ENCODE results near the gene NGEF.
A peak's percentile ranks its signal among the peaks of the same experiment; 100 is the strongest.

NGEF gene

DNA sequence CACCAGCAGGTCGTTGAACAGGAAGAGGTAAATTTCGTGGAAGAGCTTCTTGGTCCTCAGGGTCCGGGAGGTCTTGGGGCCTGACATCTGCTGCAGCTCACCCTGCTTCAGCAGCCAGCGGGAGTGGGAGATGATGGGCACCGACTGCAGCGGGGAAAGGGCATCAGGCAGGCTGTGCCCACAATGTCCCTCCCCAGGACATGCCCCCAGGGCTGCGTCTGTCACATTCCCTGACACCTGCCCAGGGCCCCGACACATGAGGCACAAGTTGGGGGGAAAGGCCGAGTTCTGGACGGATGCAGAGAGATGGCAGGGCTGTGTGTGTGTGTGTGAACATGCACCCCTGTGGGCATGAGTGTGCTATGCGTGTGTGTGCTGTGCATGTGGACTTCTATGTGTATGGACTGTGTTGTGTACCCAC, 129.0 kb downstream of the NGEF start:
- DNase-seq (ENCODE audit: low spot score): no peak

DNA sequence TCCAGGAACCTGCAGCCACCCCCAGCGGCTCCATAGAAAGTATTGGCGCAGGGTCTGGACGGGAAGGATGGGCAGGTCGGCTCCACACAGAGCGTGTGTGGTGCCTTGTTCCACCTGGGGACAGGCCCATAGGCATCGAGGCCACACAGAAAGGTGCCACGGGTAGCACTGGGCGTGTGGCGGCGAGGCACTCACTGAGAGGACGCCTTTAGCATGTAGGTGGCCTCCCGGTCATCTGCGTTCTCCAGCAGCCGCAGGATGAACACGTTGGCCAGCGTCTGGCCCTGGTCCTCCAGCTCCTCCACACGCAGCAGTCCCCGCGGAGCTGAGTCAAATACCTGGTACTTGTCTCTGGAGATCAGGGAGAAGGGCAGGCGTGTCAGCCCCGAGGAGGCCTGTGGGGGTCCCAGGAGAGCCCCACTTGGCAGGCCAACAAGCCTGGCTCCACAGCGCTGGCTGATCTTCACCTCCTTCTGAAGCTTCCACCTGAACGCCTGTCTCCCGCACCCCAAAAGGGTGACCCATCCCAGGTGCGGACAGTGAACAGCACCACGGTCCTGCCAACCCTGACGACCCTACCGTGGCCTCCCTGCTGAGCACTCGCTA, 129.8 kb downstream of the NGEF start:
- no peak for DNase-seq (ENCODE audit: low spot score)

DNA sequence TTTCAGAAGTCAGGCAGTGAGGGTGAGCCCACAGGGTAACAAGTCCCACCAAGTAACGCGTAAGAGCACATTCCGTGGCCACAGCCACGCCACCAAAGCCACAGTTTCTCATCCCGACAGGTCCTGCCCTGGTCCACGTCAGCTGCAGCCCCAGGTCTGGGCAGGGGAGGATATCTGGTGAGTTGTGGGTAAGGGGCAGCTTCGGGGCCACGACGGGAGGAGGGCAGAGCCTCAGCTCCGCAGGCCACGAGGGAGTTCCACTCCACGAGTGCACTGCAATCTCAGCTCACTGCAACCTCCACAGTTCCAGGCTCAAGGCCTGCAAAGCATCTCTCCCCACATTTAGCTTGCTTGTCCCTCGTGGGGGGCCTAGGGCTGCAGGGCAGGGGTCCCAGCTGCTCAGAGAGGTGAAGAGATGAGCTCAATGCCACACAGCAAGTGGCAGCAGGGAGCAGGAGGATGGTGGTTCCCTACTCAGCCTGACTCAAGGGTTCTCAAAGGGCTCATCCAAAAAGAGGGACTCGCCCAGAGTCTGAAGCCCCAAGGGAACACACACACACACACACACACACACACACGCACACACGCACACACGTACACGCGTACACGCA, 130.4 kb downstream of the NGEF start:
- no peak for DNase-seq (ENCODE audit: low spot score)

DNA sequence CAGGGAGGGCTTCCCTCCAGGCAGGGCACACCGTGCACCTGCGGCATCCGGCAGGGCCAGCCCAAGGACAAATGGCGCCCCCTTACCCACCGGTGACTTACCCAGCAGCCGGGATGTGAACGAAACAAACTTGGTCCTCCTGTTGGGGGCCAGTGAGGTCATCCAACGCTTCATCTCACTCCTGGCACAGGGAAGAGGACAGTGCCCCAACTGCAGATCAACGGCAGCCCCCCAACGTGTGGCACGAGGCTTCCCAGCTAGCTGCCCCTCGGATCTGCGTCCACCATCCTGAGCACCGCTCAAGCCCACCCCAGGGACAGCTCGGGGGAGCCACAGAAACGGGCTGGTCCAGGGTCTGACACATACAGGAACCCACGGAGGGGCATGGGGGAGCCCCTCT, 131.0 kb downstream of the NGEF start:
- DNase-seq (ENCODE audit: low spot score): no peak

DNA sequence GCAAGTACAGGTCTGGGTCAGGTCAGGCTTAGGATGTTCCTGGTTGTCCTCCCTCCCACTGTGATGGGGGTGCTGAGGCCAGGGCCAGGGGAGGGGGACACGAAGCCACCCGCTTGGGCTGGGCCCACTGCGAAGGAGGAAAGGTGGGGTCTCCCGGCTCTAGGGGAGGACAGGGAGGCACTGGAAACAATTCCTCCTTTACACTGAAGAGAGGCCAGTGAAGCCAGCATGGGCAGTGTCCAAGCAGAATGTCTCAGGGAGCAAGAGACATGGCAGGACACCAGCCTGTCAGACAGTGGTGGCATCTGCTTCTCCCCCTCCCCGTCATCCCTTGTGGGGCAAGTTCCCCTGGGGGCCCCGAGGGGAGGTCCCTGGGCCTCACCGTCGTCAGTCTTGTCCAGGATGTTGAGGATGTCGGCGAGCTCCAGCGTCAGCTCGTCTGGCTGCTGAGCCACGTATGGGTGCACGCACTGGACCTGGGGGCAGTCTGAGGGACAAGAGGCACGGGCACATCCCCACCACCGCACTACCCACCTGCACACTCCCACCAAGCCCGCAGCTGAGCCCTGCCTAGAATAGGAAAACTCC, 132.2 kb downstream of the NGEF start:
- no peak for DNase-seq (ENCODE audit: low spot score)

DNA sequence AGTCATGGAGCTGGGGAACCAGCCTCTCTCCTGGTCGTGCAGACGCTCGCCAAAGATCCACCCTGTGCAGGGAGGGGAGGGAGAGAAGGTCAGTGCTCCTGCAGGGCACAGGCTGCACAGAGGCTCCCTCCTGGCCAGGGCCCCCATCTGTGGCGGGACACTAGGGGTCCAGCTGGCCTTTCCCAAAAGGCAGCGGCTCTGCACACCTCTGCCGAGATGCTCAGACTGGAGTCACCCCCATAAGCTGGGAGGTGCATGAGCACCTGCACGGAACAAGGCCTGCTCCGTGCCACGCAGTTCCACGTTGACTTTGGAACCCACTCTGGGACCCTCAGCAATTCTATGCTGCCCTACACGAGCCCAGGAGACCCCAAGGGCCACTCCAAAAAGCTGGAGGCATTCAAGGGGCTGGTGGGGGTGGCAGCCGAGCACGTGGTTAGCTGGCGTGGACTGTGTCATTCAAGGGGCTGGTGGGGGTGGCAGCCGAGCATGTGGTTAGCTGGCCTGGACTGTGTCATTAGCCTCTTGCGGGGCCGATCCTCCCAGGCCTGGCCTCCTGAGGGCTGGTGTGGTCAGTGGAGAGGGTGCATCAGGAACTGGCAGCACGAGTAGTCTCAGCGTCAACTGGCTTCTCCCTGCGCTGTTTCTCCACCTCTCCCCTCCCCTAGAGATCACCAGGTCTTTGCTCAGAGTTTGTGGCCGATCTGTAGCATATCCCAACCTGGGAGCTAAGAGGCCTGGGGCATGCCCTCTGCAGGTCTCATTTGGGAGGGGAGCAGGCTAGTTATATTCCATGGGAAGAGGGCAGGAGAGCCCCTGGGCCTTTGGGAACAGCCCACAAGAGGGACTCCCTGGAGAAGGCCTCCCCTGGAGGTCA, 133.2 kb downstream of the NGEF start:
- DNase-seq (ENCODE audit: low spot score): no peak

DNA sequence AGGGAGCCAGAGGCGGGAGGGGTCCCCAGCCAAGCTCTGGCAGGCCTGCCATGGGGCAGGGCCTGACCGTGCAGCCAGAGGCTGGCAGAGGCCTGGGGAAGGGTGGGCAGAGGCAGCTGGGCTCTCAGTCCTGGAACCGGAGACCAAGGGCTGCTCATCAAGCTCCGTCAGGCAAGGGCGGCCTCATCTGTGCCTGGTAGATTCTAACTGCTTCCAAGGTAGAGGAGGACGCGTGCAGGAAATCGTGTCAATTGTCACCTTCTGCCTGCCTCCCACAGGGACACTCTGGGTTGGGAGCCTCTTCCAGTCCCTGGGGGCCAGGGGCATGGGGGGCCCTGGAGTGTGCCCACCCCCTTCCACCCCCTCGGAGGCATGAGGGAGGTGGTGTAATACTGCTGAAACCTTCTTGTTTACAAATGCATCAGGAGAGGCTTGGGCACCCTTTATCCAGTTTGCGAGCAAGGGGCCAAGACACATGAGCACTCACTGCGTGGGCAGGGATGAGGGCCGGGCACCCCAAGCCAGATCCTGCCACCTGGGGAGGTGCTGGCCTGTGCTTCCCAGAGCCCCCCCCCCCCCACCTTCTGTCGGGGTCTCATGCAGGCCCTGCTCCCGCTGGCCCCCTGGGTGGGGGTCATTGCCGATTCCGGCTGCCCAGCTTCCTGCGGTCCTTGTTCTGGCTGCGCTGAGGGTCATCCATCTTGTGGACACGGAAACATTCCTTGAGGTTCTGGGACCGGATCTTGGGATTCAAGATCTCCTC, 134.0 kb downstream of the NGEF start:
- no peak for DNase-seq (ENCODE audit: low spot score)

DNA sequence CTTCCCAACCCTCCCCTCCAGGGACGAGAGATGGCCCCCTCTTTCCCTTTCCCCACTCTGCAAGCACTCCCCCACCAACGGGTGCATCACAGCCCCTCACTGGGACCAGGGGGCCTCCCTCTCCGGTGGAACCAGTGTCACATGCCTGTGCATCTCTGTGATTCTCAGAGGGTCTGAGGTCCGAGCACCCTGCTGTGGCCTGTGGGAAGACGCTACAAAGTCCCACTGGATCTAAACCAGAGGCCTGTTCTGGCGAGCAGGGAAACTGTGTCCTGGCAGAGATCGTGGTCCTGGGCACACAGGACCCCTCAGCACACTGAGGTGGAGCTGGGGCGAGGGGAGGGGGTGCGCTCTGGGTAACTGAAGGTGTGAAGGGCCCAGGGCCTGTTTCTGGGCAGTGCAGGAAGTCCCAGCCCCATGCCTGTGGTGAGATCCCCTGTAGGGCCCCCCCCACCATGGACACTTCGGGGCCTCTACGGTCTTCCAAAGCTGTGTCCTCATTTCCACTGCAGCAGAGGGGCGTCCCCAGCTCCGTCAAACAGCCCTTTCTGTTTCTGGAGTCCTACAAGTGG, 135.0 kb downstream of the NGEF start:
- no peak for DNase-seq (ENCODE audit: low spot score)

DNA sequence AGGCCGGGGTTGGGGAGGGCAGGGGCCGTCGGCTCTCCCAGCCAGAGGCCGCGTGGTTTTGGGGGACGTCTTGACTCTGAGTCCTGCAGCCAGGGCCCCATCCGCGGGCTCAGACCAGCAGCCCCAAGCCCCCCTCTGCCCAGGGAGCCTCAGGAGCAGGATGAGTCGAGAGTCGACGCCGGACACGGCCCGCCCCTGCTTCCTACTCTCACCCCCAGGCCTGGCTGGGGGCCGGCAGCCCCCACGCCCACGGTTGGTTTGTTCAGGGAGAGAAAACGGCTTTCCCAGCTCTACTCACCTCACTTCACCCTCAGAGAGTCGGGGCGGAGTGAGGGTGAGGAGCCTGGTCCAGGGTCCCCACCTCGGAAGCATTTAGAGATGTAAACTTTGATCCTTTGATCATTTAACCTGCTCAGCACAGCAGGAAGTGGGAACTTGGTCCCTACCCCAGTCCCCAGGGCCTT, 136.0 kb downstream of the NGEF start:
- DNase-seq (ENCODE audit: low spot score): peak; percentile 72

DNA sequence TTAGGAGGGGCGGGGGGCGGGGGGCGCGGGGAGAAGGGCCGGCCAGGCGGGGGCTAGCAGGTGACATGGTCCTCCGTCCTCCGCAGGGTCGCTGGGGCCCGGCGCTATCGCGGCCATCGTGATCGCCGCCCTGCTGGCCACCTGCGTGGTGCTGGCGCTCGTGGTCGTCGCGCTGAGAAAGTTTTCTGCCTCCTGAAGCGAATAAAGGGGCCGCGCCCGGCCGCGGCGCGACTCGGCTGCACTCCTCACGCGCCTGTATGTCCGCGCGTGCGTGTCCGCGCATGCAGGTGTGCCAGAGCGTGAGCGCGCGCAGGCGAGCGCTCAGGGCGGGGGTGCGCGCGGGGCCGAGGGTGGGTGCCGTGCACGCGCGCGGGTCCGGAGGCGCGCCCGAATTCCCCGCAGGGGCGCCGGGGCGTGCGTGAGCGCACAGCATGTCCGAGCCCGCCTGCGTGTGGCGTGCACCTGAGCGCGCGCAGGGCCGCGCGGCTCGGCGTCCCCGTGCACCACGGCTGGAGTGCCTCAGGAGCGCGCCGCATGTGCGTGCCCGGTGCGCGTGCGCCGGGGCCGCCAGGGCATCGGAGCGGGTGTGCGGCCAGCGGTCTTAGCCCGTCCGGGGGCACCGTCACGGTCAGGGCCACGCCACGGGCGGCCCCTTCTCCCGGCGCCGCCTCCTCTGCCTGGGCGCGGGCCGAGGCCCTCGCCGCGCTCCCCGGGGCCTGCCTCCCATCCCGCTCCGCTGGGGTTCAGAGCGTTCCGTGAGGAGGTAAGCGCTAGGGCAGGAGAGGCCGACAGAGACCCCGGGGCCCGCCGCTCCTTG, 136.7 kb downstream of the NGEF start:
- DNase-seq (ENCODE audit: low spot score): peak; percentile 79

DNA sequence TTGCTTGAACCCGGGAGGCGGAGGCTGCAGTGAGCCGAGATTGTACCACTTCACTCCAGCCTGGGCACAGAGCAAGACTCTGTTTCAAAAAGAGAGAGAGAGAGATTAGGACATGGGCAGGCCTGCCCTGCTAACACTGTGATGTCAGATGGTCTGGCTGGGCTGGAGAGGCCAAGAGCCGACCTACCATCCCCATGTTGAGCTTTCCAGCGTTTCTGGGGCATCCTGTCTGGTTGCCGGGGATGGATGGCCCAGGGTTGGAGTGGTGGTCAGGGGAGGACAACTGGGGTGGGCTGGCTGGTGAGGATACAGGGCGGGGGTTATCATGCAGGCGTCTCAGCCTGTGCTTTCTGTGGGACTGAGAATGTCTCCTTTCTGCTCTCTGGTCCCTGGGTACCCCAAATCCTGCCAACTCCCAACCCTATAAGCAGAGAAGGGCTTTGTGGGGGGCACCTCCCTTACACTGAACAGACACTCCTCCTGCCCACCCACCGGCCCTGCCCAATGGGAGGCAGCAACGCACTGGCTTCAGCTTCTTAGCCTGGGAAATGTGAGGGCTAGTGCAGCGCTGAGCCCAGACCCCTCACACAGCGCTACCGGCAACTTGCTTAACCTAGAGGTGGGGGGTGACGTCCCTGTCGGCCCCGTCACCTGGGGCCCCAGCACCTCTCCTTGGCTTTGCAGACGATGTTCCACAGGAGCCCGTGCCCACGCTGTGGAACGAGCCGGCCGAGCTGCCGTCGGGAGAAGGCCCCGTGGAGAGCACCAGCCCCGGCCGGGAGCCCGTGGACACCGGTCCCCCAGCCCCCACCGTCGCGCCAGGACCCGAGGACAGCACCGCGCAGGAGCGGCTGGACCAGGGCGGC, 137.6 kb downstream of the NGEF start:
- no peak for DNase-seq (ENCODE audit: low spot score)

DNA sequence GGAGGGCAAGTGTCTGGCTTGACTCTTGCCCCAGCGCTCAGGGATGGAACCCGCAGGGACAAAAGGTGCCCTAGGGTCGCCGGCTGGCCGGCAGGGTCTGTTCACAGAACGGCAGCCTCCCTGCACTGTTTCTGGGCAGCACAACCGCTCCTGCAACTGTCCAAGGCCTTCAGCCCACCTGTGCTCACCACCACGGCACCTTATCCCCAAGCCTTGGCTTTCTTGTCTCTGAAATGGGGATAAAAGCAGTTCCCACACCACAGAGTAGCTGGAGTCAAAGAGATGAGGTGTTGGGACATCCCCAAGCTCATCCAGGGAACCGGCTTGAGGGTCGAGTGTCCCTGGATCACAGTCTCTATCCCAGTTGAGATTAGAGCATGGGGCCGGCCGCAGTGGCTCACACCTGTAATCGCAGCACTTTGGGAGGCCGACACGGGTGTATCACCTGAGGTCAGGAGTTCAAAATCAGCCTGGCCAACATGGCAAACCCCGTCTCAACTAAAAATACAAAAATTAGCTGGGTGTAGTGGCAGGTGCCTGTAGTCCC, 138.3 kb downstream of the NGEF start:
- DNase-seq (ENCODE audit: low spot score): no peak

DNA sequence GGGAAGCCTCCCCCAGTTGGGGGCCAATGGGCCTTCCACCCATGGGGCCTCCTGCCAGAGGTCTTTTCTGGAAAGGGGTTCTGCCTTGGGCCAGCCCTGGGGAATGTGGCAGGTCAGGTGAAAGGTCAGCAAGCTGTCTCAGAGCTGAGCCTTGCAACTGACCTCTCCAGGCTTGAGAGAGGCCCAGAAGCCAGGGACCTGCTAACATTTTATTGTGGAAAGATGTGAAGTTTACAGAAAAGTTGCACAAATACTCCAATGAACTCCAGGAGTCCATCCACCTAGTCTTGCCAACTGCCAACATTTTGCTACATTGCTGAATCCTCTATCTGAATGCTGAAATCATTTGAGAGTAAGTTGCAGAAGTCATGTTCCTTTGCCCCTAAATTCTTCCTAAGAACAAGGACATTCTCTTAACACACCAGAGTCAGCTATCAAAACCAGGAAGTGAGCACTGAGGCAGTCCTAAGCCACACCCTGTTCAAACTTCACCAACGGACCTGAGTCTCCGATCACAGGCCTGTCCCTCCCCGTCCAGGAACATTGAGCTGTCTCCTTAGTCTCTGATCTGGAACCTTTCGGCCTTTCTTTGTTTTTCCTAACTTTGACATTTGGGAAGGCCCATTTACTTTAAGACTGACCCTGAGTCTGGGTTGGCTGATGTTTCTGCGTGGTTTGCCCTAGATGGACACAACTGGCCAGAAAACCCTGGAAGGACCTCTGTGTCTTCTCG, 139.0 kb downstream of the NGEF start:
- DNase-seq (ENCODE audit: low spot score): no peak

DNA sequence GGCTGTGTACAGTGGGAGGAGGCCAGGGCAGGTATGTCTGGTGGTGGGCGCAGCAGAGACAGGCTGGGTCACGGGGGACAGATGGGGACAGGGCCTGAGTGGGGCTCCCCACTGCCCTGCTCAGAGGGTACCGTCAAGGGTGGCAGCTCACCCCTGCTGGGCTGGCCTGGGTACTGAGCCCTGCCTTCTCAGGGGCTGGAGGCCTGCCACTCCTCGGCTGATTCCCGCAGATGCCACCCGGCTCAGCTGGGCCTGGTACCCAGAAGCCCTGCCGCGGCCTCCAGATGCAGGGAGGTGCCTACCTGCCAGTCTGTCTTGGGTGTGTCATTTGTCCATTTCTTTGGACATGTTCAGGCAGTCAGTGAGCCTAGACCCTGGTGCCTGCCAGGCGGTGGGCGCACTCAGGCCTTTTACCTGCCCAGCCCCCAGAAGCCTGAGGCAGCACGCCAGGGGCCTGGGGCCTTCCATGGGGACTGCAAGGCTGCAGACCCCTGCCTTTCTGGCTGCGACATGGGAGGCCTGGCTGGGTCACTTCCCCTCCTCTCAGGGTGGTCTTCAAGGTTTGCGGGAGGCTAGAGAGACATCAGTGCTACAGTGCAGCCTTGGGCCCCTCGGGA, 139.7 kb downstream of the NGEF start:
- no peak for DNase-seq (ENCODE audit: low spot score)

DNA sequence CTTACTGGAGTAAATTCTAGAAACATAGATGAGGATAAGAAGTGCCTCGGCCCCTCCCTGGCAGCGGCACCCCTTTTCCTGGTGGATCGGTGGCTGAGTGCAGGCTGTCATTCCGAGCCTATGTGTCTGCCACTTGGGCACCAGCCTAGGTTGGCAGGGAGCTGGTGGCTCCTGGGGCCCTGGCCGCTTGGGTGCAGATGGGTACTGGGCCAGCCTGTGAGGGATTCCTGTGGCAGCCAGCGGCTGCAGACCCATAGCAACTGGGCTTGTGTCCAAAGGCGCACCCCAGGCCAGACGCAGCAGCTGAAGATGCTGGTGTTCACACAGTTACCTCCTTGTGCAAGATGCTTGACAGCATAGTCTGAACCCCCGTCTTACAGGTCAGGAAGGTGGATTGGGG, 140.2 kb downstream of the NGEF start:
- DNase-seq (ENCODE audit: low spot score): no peak

DNA sequence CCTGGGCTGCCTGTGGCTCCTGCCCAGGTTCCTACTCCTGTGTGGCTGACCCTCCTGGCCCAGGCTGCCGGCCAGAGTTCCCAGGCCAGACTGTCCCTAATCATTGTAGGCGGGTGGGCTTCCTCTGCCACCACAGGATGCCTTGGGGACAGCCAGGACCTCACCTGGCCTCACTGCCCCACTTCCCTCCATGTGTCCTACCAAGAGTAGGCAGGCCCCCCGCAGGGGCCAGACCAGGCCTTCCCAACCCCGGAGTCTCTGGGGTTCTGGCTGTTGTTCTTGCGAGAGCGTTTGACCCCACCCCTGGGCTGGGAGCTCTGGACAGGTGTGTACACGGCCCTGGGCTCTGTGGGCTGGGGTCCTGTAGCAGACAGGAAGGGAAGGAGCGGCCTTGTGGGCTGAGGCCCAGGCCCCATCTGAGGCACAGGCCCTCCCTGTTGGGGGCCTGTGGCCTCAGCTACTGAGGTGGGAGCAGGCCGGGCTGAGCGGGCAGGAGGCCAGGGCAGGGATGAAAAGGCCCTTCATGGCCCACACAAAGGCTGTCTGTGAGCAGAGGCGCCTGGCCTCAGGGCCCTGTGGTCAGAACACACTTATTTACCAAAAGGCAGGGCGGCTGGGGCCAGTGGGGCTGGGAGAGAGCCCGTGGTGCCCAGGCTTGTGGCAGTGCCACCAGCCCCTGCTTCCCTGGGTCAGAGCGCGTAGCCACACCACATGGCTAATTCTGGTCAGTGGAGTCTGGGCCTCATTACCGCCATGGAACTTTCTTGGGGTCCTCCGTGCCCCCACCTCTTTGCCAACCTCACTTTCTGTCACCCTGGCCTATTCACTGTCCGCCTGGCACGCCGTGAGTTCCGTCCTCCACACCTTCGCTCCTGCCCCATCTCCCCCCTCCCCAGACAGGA, 141.0 kb downstream of the NGEF start:
- DNase-seq (ENCODE audit: low spot score): no peak

DNA sequence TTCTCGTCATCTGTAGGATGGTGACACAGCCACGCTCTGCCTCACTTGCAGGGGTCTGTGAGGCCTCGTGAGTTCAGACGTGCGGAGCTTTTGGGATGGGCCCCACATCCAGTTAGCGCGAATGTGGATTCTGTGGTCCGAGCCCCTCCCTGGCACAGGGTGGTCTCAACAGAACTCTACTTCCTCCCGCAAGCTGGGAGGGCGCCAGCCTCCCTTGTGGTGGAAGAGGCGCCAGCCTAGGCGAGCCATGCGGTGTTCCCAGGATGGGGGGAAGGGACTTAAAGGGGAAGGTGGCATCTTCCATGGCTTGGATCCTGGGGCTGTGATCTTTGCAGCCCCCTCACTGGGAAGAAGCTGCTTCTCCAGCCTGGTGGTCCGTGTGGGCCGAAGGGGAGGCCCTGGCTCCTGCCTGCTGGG, 141.6 kb downstream of the NGEF start:
- DNase-seq (ENCODE audit: low spot score): no peak
